Mesendoderm (in vitro differentiated cells): ENCODE results near the gene GPAT2.
"Not testable (repeated sequence)": the region's sequence is repeated elsewhere in the genome, so short reads cannot be mapped to it uniquely, and the experiment has no call there.

Source experiments
- DNase-seq: peaks from one replicate; pipeline ENCODE4 v3.0.0; 2013
- H2AK5ac ChIP-seq: 2 replicates; pipeline ENCODE4 v1.6.1; 2013; ENCODE audit warnings: low read length, inconsistent platforms
- H2BK120ac ChIP-seq: 2 replicates; pipeline ENCODE4 v1.6.1; 2013; ENCODE audit warnings: low read depth, mild to moderate bottlenecking, low read length, moderate library complexity, mixed read lengths
- H2BK15ac ChIP-seq: replicated peaks from 2 replicates; pipeline ENCODE4 v1.6.1; 2013; ENCODE audit warnings: low read depth, mild to moderate bottlenecking, moderate library complexity
- H2BK5ac ChIP-seq: 2 replicates; pipeline ENCODE4 v1.6.1; 2013; ENCODE audit warnings: low read length, inconsistent platforms
- H3K18ac ChIP-seq: 2 replicates; pipeline ENCODE4 v1.6.1; 2013; ENCODE audit warnings: mild to moderate bottlenecking, low read length, mixed read lengths
- H3K23ac ChIP-seq: one replicate; pipeline ENCODE4 v1.6.1; 2013; ENCODE audit warnings: low read length
- H3K27ac ChIP-seq: 2 replicates; pipeline ENCODE4 v1.5.1; 2013; ENCODE audit warnings: low read depth, mild to moderate bottlenecking, inconsistent platforms, low read length, moderate library complexity
- H3K27me3 ChIP-seq: 2 replicates; pipeline ENCODE4 v1.6.1; 2013; ENCODE audit warnings: low read length, control low read depth, mild to moderate bottlenecking, inconsistent platforms; ENCODE audit not compliant: insufficient read depth, poor library complexity
- H3K36me3 ChIP-seq: 2 replicates; pipeline ENCODE4 v1.6.1; 2013; ENCODE audit warnings: low read length, inconsistent platforms; ENCODE audit not compliant: control insufficient read depth, insufficient read depth
- H3K4ac ChIP-seq: one replicate; pipeline ENCODE4 v1.6.1; 2013; ENCODE audit warnings: low read depth, mild to moderate bottlenecking, low read length, moderate library complexity
- H3K4me1 ChIP-seq: 2 replicates; pipeline ENCODE4 v1.6.1; 2013; ENCODE audit warnings: low read depth, low read length, inconsistent platforms; ENCODE audit not compliant: control insufficient read depth
- H3K4me2 ChIP-seq: 2 replicates; pipeline ENCODE4 v1.6.1; 2013; ENCODE audit warnings: low read length
- H3K4me3 ChIP-seq: 2 replicates; pipeline ENCODE4 v1.5.1; 2013; ENCODE audit warnings: mild to moderate bottlenecking, low read length
- H3K56ac ChIP-seq: one replicate; pipeline ENCODE4 v1.6.1; 2013; ENCODE audit warnings: low read length
- H3K79me1 ChIP-seq: 2 replicates; pipeline ENCODE4 v1.6.1; 2013; ENCODE audit warnings: low read length, inconsistent platforms
- H3K79me2 ChIP-seq: 2 replicates; pipeline ENCODE4 v1.6.1; 2013; ENCODE audit warnings: mild to moderate bottlenecking, low read length; ENCODE audit not compliant: control insufficient read depth, insufficient read depth
- H3K9ac ChIP-seq: 2 replicates; pipeline ENCODE4 v1.6.1; 2013; ENCODE audit warnings: low read length, inconsistent platforms
- H4K5ac ChIP-seq: one replicate; pipeline ENCODE4 v1.6.1; 2013; ENCODE audit warnings: low read length
- H4K8ac ChIP-seq: one replicate; pipeline ENCODE4 v1.6.1; 2013; ENCODE audit warnings: low read depth, mild to moderate bottlenecking, control low read depth, low read length, moderate library complexity
- WGBS: extraction: QIAGEN DNeasy Blood & Tissue Kit; methylation state at CpG from one replicate; pipeline ENCODE4 v1.1.7; 2013; ENCODE audit warnings: low lambda C conversion rate, missing lambda C conversion rate; ENCODE audit not compliant: insufficient coverage; ENCODE audit errors: extremely low coverage; 5-methylcytosine and 5-hydroxymethylcytosine counted together

The GPAT2 gene

GRCh38 chr2:96066511-96066910 is 31.8 kb upstream of the GPAT2 start:
- not testable (repeated sequence) for H2BK15ac ChIP-seq, H3K4me1 ChIP-seq, H3K79me1 ChIP-seq, H3K4me3 ChIP-seq, H3K79me2 ChIP-seq, H2BK5ac ChIP-seq, H3K23ac ChIP-seq, H3K36me3 ChIP-seq, H3K18ac ChIP-seq, H4K8ac ChIP-seq, H3K9ac ChIP-seq, H2AK5ac ChIP-seq, H3K4me2 ChIP-seq, H3K56ac ChIP-seq, DNase-seq, H3K27ac ChIP-seq, H2BK120ac ChIP-seq, H4K5ac ChIP-seq, H3K27me3 ChIP-seq, H3K4ac ChIP-seq
- no CpG with 5 or more reads among the region's 7 CpGs for WGBS

GRCh38 chr2:96065954-96066353 is 31.2 kb upstream of the GPAT2 start:
- no CpG with 5 or more reads among the region's 4 CpGs for WGBS
- not testable (repeated sequence) for H3K18ac ChIP-seq, H3K9ac ChIP-seq, H3K27me3 ChIP-seq, H4K8ac ChIP-seq, H3K36me3 ChIP-seq, H3K4ac ChIP-seq, H4K5ac ChIP-seq, H2AK5ac ChIP-seq, H2BK15ac ChIP-seq, H3K23ac ChIP-seq, H3K56ac ChIP-seq, H3K4me3 ChIP-seq, H3K4me2 ChIP-seq, H2BK5ac ChIP-seq, H3K79me2 ChIP-seq, H2BK120ac ChIP-seq, DNase-seq, H3K4me1 ChIP-seq, H3K79me1 ChIP-seq, H3K27ac ChIP-seq

GRCh38 chr2:96065381-96065930 is 30.7 kb upstream of the GPAT2 start:
- Histone ChIP-seq H3K56ac (no peak overlapping the region), H3K4me3 (no peak overlapping the region), H3K9ac (no peak overlapping the region), H3K79me1 (no peaks in the 10 kb centered on the region), H3K27ac (no peak overlapping the region), H3K27me3 (no peaks in the 10 kb centered on the region), H3K23ac (no peak overlapping the region), H3K18ac (no peak overlapping the region), H4K5ac (no peak overlapping the region), H2AK5ac (no peak overlapping the region), H3K36me3 (no peaks in the 10 kb centered on the region), H2BK5ac (no peak overlapping the region), H3K4me2 (no peak overlapping the region), H2BK15ac (no peak overlapping the region), H3K79me2 (no peaks in the 10 kb centered on the region), H2BK120ac (no peak overlapping the region), H4K8ac (no peak overlapping the region), H3K4me1 (no peaks in the 10 kb centered on the region), H3K4ac (no peak overlapping the region)
- DNase-seq: no peak
- no CpG with 5 or more reads among the region's 4 CpGs for WGBS

GRCh38 chr2:96064760-96065159 is 30.0 kb upstream of the GPAT2 start:
- not testable (repeated sequence) for H3K9ac ChIP-seq, H3K4me1 ChIP-seq, H2AK5ac ChIP-seq, H3K27me3 ChIP-seq, H3K27ac ChIP-seq, H4K8ac ChIP-seq, H3K23ac ChIP-seq, H3K36me3 ChIP-seq, H4K5ac ChIP-seq, H3K4ac ChIP-seq, H2BK5ac ChIP-seq, DNase-seq, H3K18ac ChIP-seq, H3K79me1 ChIP-seq, H2BK15ac ChIP-seq, H2BK120ac ChIP-seq, H3K4me3 ChIP-seq, H3K79me2 ChIP-seq, H3K4me2 ChIP-seq, H3K56ac ChIP-seq

GRCh38 chr2:96064047-96064675 is 29.4 kb upstream of the GPAT2 start:
- not testable (repeated sequence) for H3K23ac ChIP-seq, H2AK5ac ChIP-seq, H3K27me3 ChIP-seq, H3K4ac ChIP-seq, H3K4me1 ChIP-seq, DNase-seq, H2BK5ac ChIP-seq, H3K27ac ChIP-seq, H4K8ac ChIP-seq, H3K9ac ChIP-seq, H2BK120ac ChIP-seq, H3K79me1 ChIP-seq, H3K56ac ChIP-seq, H2BK15ac ChIP-seq, H3K4me2 ChIP-seq, H3K79me2 ChIP-seq, H3K36me3 ChIP-seq, H3K18ac ChIP-seq, H4K5ac ChIP-seq, H3K4me3 ChIP-seq
- no CpG with 5 or more reads among the region's 3 CpGs for WGBS
